Ramos (cell line): ENCODE data around the gene SGCD.

ENCODE experiments used
- in situ Hi-C: fragments of 300-500 bp; cut with MboI; formaldehyde crosslinking; loops from one replicate; pipeline ENCODE4 v1.14.3; 2022; ENCODE audit warnings: low sequenced_read_pairs; ENCODE audit not compliant: unreplicated experiment

SGCD gene

GRCh38 chr5:156496291-156496690 lies 169.3 kb downstream of the SGCD start:
- in situ Hi-C loops, result no loop called here

- in situ Hi-C loops, result no loop called here
Observed at GRCh38 chr5:156497804-156498208, 170.8 kb downstream of the SGCD start.

GRCh38 chr5:156498226-156498980 lies 171.4 kb downstream of the SGCD start:
- in situ Hi-C loops, result no loop called here

DNA sequence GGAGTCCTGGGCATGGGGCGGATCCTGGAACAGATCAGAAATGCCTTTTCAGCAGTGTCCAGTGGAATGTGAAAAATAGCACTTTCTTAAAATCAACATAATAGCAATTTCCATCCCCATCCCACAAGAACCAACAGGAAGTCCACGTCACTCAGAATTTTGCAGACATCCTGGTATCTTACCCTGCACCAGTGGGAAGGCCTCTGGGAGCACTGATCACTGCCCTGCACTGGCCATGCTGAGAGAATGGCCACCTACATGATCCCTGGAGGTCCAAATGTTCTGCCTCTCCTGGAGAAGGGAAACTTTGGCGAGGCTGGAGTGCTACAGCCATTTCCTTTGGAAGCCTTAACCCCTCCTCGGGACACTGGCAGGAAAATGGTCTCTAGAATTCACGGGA lies 173.8 kb downstream of the SGCD start:
- in situ Hi-C loops, result no loop called here

GRCh38 chr5:156505101-156505500 lies 178.1 kb downstream of the SGCD start:
- in situ Hi-C loops, result no loop called here

DNA sequence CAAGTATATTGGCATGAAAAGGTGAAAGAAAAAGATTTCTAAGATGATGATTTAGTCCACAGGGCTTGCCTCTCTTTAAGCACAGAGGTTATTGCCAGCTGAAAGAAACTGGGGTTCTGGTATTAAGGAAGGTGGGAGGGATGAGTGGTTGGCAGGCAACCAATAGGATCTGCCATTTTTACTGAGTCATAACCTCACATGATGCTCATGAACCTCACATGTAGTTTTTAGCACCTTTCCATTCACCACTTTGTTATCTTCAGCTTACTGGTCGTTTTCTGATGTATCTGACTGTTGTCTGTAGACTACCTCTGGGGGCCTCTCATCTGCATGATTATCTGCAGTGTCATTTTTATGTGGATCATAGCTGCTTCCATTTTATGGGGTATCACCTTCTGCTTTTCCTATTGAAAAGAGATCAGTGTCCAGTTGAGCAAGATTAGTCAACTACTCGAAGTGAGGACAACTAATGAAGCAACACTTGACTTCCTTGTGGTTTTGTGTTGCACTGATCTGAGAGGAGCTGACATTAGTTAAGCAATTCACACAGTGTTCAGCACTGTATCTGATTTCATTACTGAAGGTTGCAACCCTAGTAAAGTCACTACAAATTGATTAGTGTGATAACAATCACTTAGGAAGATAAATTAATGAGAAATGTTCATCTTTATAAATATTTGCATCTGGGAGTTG lies 186.3 kb downstream of the SGCD start:
- in situ Hi-C loops, result no loop called here

GRCh38 chr5:156515121-156515520 lies 188.2 kb downstream of the SGCD start:
- in situ Hi-C loops, result no loop called here

GRCh38 chr5:156515803-156516360 lies 188.9 kb downstream of the SGCD start:
- in situ Hi-C loops, result no loop called here

DNA sequence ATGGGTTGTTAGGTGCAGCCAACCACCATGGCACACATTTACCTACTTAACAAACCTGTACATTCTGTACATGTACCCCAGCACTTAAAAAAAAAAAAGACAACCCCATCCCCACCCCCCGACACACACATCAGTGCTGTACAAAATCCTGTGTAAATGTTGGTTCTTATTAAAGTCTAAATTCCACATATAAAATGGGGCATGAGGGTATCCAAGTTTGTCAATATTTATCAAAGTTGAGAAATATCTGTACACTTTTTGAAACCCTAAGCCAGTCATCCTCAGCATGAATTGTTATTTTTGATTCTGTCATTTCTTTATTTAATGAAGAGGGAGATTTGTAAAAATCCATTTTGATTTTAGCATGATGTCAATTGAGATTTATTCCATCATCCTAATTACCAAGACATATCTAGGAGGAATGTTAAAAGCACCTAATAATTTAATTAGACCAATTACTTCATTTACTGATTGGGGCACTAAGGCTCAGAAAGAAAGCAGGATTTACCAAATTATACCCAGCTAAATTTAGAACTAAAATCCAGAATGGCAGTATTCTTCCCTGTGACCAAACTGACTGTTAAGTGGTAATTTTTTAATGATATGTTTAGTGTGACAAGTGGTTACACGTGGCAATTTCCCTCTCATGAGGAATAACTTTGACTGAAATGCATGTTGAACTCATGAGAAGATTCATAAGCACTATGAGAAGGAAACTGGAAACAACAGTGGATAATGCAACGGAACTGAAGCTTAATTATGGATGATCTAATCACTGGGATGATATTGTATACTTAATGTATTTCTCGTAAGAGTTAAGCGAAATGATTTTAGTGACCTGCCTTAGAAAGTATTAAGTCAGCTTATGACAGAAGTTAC lies 195.9 kb downstream of the SGCD start:
- in situ Hi-C loops, result no loop called here

DNA sequence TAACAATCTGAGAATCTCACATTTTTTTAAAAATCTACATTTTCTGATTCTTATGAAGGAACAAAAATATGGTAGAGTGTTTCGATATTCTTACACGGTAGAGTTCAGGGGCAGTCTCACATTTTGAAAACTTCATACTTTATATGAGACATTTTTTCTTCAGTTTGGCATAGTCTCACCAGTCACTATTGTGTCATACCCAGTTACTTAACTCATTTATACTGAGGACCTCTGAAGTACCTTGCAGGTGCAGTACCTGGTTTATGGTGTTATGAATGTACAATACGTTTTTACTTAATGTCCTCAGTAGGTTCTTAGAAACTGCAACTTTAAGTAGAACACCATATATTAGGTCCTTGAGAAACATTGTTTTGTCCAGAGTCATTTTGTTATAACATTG lies 196.6 kb downstream of the SGCD start:
- in situ Hi-C loops, result no loop called here

DNA sequence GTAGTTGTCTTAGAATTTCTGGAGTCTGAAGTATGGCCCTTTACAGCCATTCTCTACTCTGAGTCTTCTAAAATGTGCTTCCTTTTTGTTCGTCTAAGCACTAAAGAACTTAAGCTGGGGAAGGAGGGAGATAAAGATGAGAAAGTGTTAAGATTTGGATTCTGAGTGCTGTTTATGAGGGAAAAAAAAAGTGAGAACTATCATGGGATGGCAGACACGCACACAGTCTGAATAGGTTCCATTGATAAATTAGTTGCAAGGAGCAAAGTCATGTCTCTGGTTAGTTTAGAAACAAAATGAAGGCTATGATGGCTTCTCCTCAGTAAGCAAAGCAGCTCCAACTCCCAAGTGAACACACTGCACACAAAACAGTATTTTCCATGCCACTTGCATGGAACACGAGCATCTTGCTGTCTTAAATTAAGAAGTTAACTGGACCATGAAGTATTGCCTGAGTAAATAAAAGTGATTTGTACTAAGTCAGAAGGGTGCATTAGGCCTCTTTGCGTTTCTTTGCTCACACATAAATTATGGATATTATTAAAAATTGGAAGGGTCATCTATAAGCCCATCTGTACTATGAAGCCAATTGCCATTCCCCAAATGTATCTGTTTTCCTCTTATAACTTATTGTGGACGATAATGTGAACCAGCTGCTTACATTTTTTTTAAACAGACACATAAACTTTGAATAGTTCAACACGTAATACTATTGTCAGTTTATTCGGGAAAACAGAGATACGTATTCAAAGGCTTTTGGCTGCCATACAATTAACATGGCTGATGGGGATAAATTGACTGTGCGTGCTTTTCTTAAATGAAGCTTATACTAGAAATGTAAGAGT lies 199.3 kb downstream of the SGCD start:
- in situ Hi-C loops, result no loop called here

- in situ Hi-C loops, result no loop called here
Observed at GRCh38 chr5:156527611-156528010, 200.6 kb downstream of the SGCD start.

DNA sequence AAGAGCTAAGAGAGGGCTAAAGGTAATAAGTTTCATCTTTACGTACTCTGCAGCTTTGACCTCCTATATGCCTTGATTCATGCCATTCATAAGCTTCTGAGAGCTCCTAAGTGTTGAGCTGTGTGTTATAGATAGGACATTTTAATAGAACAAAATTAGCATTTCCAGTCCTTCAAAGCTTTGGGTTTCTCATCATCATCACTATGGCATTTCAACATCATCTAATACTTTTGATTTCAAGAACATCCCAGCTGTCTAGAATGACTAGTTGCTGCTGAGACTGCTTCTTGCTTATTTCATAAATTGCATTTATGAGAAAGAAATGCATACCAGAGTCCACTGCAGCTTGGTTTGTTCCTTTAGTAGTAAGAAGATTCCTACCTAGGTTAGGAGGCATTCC lies 201.7 kb downstream of the SGCD start:
- in situ Hi-C loops, result no loop called here

DNA sequence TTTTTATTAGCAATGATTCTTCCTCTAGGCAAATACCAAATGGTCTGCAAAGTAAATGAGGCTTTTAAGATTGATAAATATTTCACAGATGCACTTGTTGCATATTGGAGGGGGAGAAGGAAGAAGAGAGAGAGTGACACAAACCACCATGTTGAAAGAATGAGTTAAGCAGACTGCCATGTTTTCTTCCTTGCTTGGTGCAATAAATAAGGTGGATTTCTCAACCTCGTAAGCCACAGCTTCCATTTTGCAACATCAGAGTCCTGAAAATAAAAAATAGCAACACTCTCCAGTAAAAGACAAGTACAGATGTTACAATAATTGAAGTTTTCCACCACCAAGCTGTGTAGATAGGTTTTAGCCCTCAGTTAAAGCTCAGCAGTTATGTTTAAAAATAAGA lies 202.9 kb downstream of the SGCD start:
- in situ Hi-C loops, result no loop called here

DNA sequence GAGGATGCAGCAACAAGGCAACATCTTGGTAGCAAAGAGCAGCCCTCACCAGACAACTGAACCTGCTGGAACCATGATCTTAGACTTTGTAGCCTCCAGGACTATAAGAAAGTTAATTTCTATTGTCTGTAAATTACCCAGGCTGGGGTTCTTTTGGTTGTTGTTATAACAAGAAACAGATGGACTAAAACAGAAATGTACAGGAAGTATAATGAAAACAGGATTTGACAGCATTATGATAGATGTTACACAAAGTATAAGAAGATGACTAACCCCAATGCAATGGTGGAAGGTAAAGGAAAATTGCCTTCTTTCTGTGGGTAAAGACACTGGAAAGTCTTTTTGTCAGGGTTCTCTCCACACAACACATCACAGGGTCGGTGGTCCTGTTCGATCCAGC lies 204.2 kb downstream of the SGCD start:
- in situ Hi-C loops, result no loop called here

- in situ Hi-C loops, result no loop called here
Observed at GRCh38 chr5:156532921-156533320, 206.0 kb downstream of the SGCD start.

DNA sequence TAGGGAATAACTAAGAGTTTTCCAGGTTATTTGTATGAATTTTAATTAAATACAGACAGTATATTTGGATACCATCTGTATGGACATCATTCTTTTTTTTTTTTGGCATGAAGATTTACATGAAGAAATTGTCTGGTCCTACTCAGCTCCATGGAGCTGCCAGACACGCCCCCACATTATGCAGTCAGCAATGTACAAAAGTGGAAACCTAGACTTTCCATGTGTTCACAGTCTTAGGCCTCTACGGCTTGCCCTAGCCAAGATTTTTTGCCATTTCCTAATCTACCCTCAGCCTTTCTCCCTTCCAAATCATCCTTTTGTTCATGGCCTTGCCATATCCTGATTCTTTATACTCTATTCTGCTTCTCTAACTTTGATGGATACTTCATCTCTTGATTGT lies 207.1 kb downstream of the SGCD start:
- in situ Hi-C loops, result no loop called here

DNA sequence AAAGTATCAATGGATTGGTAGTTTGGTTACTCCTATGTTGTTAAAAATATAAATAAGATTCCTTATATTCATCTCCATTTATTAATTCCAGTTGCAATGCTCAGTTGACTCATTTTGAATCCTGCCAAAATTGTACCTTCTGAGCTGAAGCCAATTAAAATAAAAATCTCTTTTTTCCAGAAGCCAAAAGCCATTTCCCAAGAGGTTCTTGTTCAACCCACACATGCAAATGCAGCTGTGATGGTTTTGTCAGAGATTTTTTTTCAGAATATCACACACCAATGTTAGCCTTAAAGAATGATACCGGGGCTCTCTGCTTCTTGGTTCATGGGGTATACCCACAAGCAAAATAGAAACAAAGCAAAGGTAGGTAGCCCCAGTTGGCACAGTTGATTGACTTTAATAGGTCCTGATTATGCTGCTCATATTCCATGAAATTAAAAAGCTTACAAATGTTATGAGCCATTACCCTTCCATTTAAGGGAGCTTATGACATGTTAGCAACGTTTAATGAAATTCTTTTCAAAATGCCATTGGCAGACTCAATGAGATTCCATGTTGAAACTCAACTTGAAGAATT lies 208.0 kb downstream of the SGCD start:
- in situ Hi-C loops, result no loop called here

- in situ Hi-C loops, result no loop called here
Observed at GRCh38 chr5:156540491-156540890, 213.5 kb downstream of the SGCD start.
